Stimulated activated CD8-positive, alpha-beta memory T cell treated with anti-CD3 and anti-CD28 coated beads, Interleukin-15, amount 100 ng/mL, for 24 hours (primary cell): ENCODE data around the gene SP4.
A peak's percentile ranks its signal among the peaks of the same experiment; 100 is the strongest.

ENCODE experiments used
- DNase-seq: peaks from one replicate; pipeline ENCODE4 v3.0.0-alpha.2; 2020; ENCODE audit warnings: low read depth

The SP4 gene

GRCh38 chr7:21427871-21428658 is at the start of gene SP4:
Gene SP4, plus strand, starts transcription at chr7:21428083. Its CDS starts 169 bp downstream, at chr7:21428252.
- peak; percentile 92 for DNase-seq

GRCh38 chr7:21383227-21384220 is 44.4 kb upstream of the SP4 start:
- no peak for DNase-seq

GRCh38 chr7:21393937-21394336 is 33.9 kb upstream of the SP4 start:
- no peak for DNase-seq

- no peak for DNase-seq
Measured at GRCh38 chr7:21401944-21402343, 25.9 kb upstream of the SP4 start.

- no peak for DNase-seq
Measured at GRCh38 chr7:21407796-21408480, 19.9 kb upstream of the SP4 start.

GRCh38 chr7:21408481-21408820 is 19.4 kb upstream of the SP4 start:
- no peak for DNase-seq

GRCh38 chr7:21412410-21412851 is 15.5 kb upstream of the SP4 start:
- DNase-seq: no peak

GRCh38 chr7:21412957-21413356 is 14.9 kb upstream of the SP4 start:
- DNase-seq: no peak

GRCh38 chr7:21413502-21413901 is 14.4 kb upstream of the SP4 start:
- no peak for DNase-seq

- no peak for DNase-seq
Measured at GRCh38 chr7:21414795-21415393, 13.0 kb upstream of the SP4 start.

GRCh38 chr7:21417647-21418046 is 10.2 kb upstream of the SP4 start:
- DNase-seq: no peak

GRCh38 chr7:21422751-21423150 is 5.1 kb upstream of the SP4 start:
- no peak for DNase-seq

- DNase-seq: no peak
Measured at GRCh38 chr7:21425290-21425689, 2.6 kb upstream of the SP4 start.

GRCh38 chr7:21426286-21427181 is 1.3 kb upstream of the SP4 start:
- no peak for DNase-seq

- peak; percentile 92 for DNase-seq
Measured at GRCh38 chr7:21427182-21427870, 557 bp upstream of the SP4 start.

- no peak for DNase-seq
Measured at GRCh38 chr7:21428659-21428941, 717 bp downstream of the SP4 start.

- DNase-seq: no peak
Measured at GRCh38 chr7:21429021-21429420, 1.1 kb downstream of the SP4 start.

- no peak for DNase-seq
Measured at GRCh38 chr7:21429786-21430574, 2.1 kb downstream of the SP4 start.

GRCh38 chr7:21430575-21430954 is 2.7 kb downstream of the SP4 start:
- no peak for DNase-seq
